MM.1S (cell line): Measurements from ENCODE around the gene TFAP2A.

ENCODE experiments used
- CTCF ChIP-seq: fragments of 300-600 bp; sonication (generic); IDR thresholded peaks from 2 replicates; pipeline ENCODE4 v1.5.1; 2016; ENCODE audit warnings: antibody characterized with exemption, low read length, mixed read lengths
- EZH2 ChIP-seq: fragments of 300-600 bp; sonication (generic); optimal IDR thresholded peaks from 2 replicates; pipeline ENCODE3; 2017; ENCODE audit warnings: low read depth, mild to moderate bottlenecking, antibody characterized with exemption, low read length, mixed read lengths
- EZH2phosphoT487 ChIP-seq: fragments of 300-600 bp; sonication (generic); IDR thresholded peaks from 2 replicates; pipeline ENCODE4 v1.6.1; 2018; ENCODE audit warnings: antibody characterized with exemption, low read length

GRCh38 chr6:10401004-10401536 is 13.8 kb downstream of the TFAP2A start:
- TF ChIP-seq CTCF (no peak), EZH2phosphoT487 (no peak), EZH2 (no peak)
